GM12875 (cell line): ENCODE data around the gene PLA2G1B.

ENCODE experiments used
- H3K4me3 ChIP-seq: one replicate; pipeline ENCODE4 v1.5.1; 2011; ENCODE audit warnings: low read depth, low read length, control low read depth
- TF ChIP-seq, protein P1 (sequence below): IDR thresholded peaks from 2 replicates; pipeline ENCODE4 v1.5.1; 2011; ENCODE audit warnings: low read depth, mild to moderate bottlenecking, control low read depth, inconsistent platforms, low read length, moderate library complexity, borderline replicate concordance; ENCODE audit not compliant: insufficient read depth

The PLA2G1B gene

DNA sequence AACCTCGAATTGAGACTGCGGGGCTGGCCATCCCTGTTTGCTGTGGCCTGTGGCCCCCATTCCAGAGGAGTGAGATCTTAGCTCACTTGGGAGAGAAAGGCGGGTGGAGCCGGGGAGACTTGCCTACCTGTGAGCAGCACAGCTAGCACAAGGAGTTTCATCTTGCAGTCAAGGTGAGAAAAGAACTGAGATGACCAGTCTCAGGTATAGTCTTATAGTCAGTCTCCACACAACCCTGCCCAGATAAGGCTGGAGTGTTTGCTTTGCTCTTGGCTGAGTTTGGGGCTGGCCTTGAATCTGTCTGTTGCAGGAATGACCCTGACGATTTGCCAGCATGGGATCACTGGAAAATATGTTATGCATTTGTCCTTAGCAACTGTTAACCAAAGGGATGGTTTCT lies at the start of gene PLA2G1B:
PLA2G1B (minus strand) TSS at position 187 of the 400 bp plus-strand sequence; CDS start at position 161, 26 bp downstream.
- H3K4me3 ChIP-seq: no peak within 1 kb of the TSS
- TF ChIP-seq, protein P1, sequence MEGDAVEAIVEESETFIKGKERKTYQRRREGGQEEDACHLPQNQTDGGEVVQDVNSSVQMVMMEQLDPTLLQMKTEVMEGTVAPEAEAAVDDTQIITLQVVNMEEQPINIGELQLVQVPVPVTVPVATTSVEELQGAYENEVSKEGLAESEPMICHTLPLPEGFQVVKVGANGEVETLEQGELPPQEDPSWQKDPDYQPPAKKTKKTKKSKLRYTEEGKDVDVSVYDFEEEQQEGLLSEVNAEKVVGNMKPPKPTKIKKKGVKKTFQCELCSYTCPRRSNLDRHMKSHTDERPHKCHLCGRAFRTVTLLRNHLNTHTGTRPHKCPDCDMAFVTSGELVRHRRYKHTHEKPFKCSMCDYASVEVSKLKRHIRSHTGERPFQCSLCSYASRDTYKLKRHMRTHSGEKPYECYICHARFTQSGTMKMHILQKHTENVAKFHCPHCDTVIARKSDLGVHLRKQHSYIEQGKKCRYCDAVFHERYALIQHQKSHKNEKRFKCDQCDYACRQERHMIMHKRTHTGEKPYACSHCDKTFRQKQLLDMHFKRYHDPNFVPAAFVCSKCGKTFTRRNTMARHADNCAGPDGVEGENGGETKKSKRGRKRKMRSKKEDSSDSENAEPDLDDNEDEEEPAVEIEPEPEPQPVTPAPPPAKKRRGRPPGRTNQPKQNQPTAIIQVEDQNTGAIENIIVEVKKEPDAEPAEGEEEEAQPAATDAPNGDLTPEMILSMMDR: no peak

DNA sequence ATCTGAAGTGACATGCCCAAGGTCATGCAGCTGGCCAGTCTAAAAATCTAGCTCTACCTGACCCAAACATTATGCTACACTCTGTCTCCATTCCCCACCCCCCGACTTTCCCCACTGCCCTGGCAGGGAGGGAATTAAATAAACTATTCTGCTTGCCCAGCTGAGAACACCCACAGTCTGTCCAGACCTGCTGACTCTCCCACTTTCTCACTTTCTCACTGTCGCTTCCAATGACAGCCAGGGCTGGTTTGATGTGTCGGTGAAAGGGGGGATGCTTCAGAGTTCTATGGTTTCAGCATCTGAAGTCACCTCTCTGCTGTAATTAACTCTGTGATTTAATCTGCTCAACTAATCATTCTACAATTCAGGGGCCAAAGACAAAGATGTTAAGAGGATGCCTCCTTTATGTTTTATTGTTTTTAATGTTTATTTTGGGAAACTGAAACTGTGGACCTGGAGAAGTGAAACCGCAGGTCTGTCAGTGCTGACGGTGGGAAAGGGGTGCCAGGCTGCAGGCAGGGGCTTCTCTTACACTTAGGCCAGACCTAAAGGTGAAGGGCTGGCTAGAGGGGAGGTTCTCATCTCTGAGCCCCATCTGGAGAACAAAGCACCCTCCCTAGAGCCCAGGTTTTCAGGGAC lies 49.5 kb upstream of the PLA2G1B start:
- TF ChIP-seq, protein P1: no peak
- H3K4me3 ChIP-seq: no peak overlapping the region

DNA sequence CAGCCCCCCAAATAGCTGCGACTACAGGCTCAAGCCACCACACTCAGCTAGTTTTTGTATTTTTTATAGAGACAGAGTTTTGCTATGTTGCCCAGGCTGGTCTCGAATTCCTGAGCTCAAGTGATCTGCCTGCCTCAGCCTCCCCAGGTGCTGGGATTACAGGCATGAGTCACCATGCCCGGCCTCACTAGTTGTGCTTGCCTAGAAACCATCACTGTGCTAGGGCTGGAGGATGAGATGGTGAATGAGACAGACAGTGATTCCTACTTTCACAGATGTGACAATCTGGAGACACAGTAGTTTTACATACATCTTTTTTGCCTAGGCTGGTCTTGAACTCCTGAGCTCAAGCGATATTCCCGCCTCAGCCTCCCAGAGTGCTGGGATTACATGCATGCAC lies 48.8 kb upstream of the PLA2G1B start:
- TF ChIP-seq, protein P1: no peak
- no peak overlapping the region for H3K4me3 ChIP-seq

DNA sequence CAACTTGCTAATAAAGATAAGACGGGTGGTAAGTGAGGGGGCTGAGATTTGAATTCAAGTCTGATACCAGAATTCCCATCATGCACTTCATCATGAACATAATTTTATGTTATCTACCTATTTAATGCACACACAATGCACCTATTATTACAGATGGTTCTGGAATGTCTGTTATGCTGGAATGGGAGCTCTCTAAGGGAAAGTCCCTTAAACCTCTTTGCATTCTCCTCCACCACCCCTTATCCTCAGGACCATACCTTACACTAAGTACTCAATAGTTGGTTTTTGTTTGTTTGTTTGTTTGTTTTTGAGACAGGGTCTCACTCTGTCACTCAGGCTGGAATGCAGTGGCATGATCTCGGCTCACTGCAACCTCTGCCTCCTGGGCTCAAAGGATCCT lies 48.4 kb upstream of the PLA2G1B start:
- TF ChIP-seq, protein P1: no peak
- no peak overlapping the region for H3K4me3 ChIP-seq

DNA sequence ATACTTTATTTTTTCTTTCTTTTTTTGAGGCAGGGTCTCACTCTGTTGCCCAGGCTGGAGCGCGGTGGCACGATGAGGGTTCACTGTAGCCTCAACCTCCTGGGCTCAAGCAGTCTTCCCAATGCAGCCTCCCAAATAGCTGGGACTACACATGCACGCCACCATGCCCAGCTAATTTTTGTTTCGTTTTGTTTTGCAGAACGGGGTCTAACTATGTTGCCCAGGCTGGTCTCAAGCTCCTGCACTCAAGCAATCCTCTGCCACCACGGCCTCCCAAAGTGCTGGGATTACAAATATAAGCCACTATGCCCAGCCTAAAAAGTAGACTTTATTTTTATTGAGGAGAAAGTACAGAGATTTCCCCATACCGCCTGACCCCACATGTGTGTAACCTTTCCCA lies 46.1 kb upstream of the PLA2G1B start:
- TF ChIP-seq, protein P1: no peak
- H3K4me3 ChIP-seq: no peak overlapping the region

DNA sequence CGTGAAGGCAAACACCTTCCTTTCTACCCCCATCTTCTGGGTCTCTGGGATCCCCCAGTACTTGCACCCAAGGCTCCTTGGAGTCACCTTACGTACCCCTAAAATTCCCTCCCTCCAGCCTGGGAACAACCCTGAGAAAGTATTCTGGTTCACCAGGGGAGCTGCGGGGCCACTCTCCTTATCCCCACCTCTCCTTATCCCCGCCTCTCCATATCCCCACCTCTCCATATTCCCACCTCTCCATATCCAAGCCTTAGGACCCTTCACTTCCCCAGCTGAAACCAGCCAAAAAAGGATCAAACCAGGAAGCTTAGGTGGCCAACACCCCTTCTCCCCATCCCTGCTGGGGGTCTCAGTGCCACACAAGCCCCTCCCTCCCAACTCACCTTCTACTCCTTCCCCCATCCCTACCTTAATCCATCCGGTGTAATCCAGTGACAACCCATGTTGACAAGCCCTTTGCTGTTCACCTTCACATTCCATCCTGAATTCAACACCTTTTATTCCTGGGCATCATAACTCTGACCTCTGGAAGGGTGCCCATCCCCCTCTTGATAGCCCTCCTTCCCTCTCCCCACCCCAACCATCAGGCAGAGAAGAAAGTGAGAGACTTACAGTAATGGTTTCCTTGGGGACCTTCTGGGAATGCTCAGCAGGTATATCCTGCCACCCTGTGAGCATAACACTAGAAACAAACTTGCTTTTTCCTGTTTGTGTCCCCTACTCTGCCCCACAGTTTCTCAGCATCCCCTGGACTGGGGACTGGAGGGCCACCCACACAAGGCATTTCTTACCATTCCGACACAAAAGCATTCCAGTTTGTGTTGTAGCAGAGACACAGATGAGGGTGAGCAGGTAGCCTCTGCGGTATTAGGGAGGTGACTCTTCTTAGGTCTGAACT lies 43.0 kb upstream of the PLA2G1B start:
- TF ChIP-seq, protein P1: no peak
- H3K4me3 ChIP-seq: no peak overlapping the region
